ENCODE measurements around the gene REEP3.
"Not testable (repeated sequence)": the region's sequence is repeated elsewhere in the genome, so short reads cannot be mapped to it uniquely, and the experiment has no call there.

The REEP3 gene

DNA sequence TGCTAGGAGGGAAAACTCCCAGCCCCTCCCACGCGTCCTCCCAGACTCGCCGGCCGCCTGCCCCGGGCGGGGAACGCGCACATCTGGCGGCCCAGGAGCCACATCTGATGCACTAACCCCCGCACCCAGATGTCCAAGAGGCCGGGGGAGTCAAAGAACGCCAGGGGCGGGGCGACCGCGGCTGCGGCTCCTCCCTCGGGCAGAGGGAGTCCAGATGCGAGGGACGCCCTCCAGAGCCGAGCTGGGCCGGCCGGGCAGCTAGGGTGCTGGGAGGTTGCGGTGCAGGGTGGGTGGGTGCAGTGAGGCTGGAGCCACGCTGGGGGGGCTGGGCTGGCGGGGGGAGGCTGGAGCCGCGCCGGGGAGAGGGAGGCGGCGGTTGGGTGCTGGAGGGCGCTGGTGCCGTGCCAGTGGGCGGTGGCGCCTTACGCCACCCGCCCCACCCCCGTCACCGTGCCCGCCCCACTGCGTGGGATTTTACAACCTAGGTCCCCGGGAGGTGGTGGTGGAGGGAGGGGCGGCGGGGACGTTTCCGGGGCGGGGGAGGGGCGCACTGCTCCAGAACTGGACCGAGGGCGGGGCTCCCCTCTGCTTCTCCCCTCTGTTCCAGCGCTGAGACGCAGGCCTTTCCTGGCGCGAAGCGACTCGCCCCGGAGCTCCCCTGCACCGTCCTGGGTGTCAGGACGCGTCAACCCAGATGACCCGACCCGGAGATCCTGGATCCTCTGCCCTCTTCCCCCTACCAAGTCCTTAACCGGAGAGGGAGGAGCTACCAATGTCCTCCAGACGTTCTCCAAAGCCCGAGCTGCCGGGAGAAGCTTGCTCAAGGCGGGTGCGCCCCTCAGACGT lies 109.1 kb downstream of the REEP3 start:
- peak; percentile 81 for DNase-seq (ENCODE audit: low spot score)

DNA sequence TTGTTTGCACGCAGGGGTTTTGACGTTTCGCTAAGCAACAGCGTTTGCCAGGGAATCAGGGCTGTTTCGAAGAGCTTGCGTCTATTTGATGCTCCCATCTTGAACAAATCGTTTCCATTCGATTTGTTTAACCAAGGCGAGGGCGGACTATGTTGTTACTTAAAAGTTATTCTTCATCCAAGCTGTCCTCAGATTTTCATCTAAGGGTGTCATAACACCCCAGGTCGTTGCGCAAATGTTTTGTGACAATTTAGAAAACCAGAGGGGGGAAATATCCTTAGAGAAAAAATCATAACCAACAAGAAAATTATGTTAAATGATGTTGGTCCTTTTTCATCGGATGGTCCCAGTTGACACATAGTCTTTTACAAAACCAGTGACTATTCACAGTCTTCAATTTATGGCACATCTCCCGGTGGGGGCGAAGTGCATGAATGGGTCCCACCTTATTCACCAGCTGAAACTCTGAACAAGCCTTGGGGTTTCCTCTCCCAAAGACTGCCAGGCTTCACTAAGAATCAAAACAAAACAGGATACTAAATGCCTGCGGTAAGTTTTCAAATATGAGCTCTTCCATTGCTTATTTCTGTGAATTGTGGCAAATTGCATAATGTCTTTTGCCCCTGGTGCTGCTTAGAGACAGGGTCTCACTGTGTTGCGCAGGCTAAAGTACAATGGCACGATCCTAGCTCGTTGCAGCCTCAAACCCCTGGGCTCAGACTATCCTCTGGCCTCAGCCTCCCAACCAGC lies 109.9 kb downstream of the REEP3 start:
- DNase-seq (ENCODE audit: low spot score): no peak

- DNase-seq (ENCODE audit: low spot score): no peak
These were observed 110.8 kb downstream of the REEP3 start for GRCh38 chr10:63631991-63632390.

- peak; percentile 49 for DNase-seq (ENCODE audit: low spot score)
These were observed 112.7 kb downstream of the REEP3 start for GRCh38 chr10:63633677-63634487.

GRCh38 chr10:63634488-63635065 lies 113.4 kb downstream of the REEP3 start:
- DNase-seq (ENCODE audit: low spot score): no peak

- DNase-seq (ENCODE audit: low spot score): no peak
These were observed 115.6 kb downstream of the REEP3 start for GRCh38 chr10:63636812-63637211.

DNA sequence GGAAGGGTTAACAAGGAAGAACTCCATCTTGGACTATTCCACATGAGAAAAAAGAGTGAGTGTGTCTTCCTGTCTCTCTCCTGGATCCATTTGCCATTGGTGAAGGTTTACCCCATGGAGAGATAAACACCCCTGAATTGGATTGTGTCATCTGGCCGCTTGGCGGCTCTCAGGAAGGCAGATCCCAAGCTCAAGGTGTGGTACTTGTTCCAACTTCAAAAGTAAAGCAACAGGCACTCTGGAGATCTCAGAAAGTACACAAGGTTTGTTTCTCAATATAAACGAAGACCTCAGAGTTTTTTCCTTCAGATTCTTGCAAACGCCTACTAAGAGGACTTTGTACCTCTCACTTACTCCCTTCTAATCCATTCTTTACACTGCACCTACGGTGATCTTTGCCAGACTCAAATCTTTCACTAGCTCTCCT lies 116.7 kb downstream of the REEP3 start:
- peak; percentile 48 for DNase-seq (ENCODE audit: low spot score)

- no peak for DNase-seq (ENCODE audit: low spot score)
These were observed 120.2 kb downstream of the REEP3 start for GRCh38 chr10:63641366-63641765.

GRCh38 chr10:63641799-63642198 lies 120.6 kb downstream of the REEP3 start:
- DNase-seq (ENCODE audit: low spot score): no peak

- no peak for DNase-seq (ENCODE audit: low spot score)
These were observed 121.6 kb downstream of the REEP3 start for GRCh38 chr10:63642808-63643207.

DNA sequence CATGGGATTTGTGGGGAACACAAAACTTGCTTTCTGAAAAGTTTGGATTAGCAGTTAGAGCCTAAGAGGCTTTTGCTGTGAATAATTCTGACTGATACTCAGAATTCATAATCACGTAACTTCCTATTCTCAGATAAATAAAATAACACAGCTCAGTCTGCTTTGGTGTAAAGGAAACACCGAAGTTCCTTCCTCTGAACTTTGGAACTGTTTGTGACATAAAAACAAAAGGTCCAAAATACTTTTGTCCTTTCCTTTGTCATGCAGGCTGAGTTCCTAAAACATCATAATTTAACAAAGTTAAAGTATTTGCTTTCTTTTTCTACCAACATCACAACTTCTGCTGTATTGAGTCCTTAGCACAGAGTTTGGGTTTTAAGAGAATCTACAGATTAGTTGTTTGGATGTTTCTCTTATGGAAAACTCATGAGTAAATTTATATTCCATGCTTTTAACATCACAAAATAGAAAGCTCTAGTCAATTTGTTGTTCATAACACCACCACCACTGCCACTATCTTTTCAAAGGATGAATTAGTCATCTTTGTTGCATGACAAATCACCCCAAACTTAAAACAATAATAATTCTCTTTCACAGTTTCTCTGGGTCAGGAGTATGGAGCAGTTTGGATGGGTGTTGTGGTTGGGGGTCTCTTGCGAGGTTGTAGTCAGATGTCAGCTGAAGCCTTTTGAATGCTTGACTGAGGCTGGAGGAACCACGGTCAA lies 123.4 kb downstream of the REEP3 start:
- no peak for DNase-seq (ENCODE audit: low spot score)

GRCh38 chr10:63645195-63645594 lies 124.0 kb downstream of the REEP3 start:
- DNase-seq (ENCODE audit: low spot score): no peak

DNA sequence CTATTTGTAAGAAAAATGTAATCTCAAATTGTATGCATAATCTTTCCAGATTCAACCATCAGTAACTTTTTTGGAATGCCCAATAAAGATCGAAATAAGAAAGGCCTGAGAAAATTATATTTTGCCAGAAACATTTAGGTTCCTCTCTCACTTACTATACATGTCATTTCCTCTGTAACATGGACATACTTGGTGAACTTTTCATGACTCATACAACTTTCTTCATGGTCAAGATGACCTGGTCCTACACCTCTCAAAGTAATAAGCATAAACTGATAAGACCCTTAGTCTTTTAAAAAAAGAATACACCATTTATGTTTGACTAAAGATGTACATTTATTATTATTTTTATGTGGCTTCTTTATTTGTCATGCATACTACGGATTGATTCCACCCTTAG lies 125.3 kb downstream of the REEP3 start:
- no peak for DNase-seq (ENCODE audit: low spot score)

DNA sequence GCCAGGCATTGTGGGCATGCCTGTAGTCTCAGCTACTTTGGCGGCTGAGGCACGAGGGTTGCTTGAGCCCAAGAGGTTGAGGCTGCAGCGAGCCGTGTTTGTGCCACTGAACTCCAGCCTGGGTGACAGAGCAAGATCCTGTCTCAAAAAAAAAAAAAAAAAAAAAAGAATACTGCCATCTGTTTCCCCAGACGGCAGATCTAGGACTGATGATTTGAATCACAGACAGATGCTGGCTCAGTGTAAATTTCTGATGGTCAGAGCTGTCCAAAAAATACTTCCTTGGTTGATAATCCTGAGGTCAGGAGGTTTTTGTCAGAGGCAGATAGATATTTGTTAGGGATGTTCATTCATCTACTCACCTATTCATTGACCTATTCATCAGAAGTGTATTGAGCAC lies 130.7 kb downstream of the REEP3 start:
- DNase-seq (ENCODE audit: low spot score): no peak

DNA sequence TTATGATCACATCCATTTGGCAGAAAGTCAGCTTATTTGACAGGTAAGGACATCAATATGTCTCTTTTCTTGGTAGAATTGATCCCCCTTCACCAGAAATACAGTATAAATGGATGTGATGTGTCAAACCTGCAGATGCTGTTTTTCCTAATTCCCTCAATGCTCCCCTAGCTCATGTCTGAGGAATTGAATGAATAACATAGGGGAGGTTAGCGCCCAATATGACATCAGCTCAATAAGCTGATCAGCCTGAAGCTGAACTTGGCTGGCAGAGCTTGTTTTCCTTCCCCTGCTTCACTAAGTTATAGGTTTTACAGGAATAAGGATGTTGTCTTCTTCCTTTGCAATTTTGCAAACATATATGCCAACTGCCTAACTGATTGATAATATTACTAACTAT lies 132.5 kb downstream of the REEP3 start:
- no peak for DNase-seq (ENCODE audit: low spot score)

GRCh38 chr10:63657761-63658160 lies 136.6 kb downstream of the REEP3 start:
- DNase-seq (ENCODE audit: low spot score): no peak

GRCh38 chr10:63660941-63661340 lies 139.7 kb downstream of the REEP3 start:
- not testable (repeated sequence) for DNase-seq (ENCODE audit: low spot score)

- DNase-seq (ENCODE audit: low spot score): no peak
These were observed 140.1 kb downstream of the REEP3 start for GRCh38 chr10:63661347-63661746.

GRCh38 chr10:63664341-63664885 lies 143.2 kb downstream of the REEP3 start:
- no peak for DNase-seq (ENCODE audit: low spot score)

DNA sequence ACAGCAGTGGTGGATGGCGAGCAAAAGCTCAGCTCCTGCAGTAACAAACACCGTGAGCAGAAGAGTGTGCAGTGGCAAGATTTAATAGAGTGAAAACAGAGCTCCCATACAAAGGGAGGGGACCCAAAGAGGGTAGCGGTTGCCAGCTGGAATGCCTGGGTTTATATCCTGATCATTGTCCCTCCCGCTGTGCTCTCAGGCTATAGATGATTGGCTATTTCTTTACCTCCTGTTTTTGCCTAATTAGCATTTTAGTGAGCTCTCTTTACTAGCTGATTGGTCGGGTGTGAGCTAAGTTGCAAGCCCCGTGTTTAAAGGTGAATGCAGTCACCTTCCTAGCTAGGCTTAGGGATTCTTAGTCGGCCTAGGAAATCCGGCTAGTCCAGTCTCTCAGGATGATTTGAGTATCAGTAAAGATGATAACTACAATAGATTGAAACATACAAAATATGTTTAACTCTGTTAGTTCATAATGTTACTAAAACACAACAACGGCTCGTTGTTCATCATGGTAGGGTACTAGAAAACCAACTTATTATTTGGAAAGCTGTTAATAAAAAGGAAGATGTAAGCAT lies 143.9 kb downstream of the REEP3 start:
- not testable (repeated sequence) for DNase-seq (ENCODE audit: low spot score)

GRCh38 chr10:63665670-63666134 lies 144.5 kb downstream of the REEP3 start:
- DNase-seq (ENCODE audit: low spot score): no peak
